Stimulated activated CD4-positive, alpha-beta T cell treated with anti-CD3 and anti-CD28 coated beads, Interleukin-4, amount 100 ng/mL, for 48 hours (primary cell): ENCODE data around the gene C2CD3.

Experiments used
- DNase-seq, 2 donors: peaks; one replicate each; pipeline ENCODE4 v3.0.0-alpha.2; 2020; ENCODE audit warnings: low read depth in 2 of 2

The C2CD3 gene

GRCh38 chr11:73980001-73980961 lies 190.5 kb downstream of the C2CD3 start:
- peak in 1 of 2 donors; percentile 51 for DNase-seq

- no peak for DNase-seq
Observed at GRCh38 chr11:73978576-73979086, 192.2 kb downstream of the C2CD3 start.

- DNase-seq, result no peak
Observed at GRCh38 chr11:73977856-73978519, 192.8 kb downstream of the C2CD3 start.

GRCh38 chr11:73976451-73977151 lies 194.2 kb downstream of the C2CD3 start:
- DNase-seq, result no peak

GRCh38 chr11:73975479-73975757 lies 195.4 kb downstream of the C2CD3 start:
- DNase-seq, result no peak

GRCh38 chr11:73974604-73975478 lies 196.0 kb downstream of the C2CD3 start:
- no peak for DNase-seq

- DNase-seq, result no peak
Observed at GRCh38 chr11:73972620-73973449, 198.0 kb downstream of the C2CD3 start.

- DNase-seq, result no peak
Observed at GRCh38 chr11:73972187-73972586, 198.6 kb downstream of the C2CD3 start.

- DNase-seq, result no peak
Observed at GRCh38 chr11:73971175-73971719, 199.6 kb downstream of the C2CD3 start.

- DNase-seq, result no peak
Observed at GRCh38 chr11:73969991-73970800, 200.6 kb downstream of the C2CD3 start.

- no peak for DNase-seq
Observed at GRCh38 chr11:73969091-73969490, 201.7 kb downstream of the C2CD3 start.

- DNase-seq, result no peak
Observed at GRCh38 chr11:73968356-73968966, 202.3 kb downstream of the C2CD3 start.

- no peak for DNase-seq
Observed at GRCh38 chr11:73965764-73966121, 205.1 kb downstream of the C2CD3 start.

- no peak for DNase-seq
Observed at GRCh38 chr11:73965076-73965763, 205.6 kb downstream of the C2CD3 start.

GRCh38 chr11:73963861-73964260 lies 206.9 kb downstream of the C2CD3 start:
- DNase-seq, result no peak
